ENCODE data around the gene TMEM92.

Gene TMEM92

DNA sequence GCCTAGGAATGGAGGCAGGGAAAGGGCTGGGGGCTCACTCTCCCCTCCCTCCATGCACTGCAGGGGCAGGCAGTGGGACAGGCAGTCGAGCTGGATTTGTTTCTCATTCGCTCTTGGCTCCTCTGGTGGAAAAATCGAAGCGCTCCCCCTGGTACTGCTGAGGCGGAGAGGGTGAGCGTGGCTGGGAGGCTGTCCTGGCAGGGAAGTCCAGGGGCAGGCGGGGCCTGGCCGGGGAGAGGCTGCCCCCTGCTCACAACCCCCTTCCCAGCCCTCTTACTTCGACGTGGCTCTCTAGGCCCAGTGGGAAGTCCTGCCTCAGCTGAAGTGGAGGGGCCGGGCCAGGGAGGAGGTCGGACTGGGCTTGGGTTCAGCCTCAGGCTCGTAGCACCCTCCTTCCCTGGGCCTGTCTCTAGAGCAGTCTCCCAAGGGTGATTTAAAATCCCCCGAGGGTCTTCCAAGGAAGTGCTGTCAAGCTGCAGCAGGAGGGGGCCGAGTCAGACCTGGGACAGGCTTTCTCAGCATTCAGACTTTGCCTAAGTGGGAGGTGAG is 16.5 kb upstream of the TMEM92 start:
- TF ChIP-seq GATA1 (IDR thresholded peaks at IDR 0.05; ENCODE audit: low read depth, low read length) (no peak), POLR2A (IDR thresholded peaks at IDR 0.05; ENCODE audit: low read length) (no peak)
- no peak for DNase-seq

GRCh38 chr17:50258647-50259476 is 15.4 kb upstream of the TMEM92 start:
- TF ChIP-seq GATA1 (IDR thresholded peaks at IDR 0.05; ENCODE audit: low read depth, low read length) (no peak), POLR2A (IDR thresholded peaks at IDR 0.05; ENCODE audit: low read length) (no peak)

GRCh38 chr17:50259477-50260324 is 14.6 kb upstream of the TMEM92 start:
- DNase-seq: no peak
- TF ChIP-seq POLR2A (IDR thresholded peaks at IDR 0.05; ENCODE audit: low read length) (no peak), GATA1 (IDR thresholded peaks at IDR 0.05; ENCODE audit: low read depth, low read length) (no peak)

More at GRCh38 chr17:50258647-50259476, 15.4 kb upstream of the TMEM92 start:
- DNase-seq: no peak

DNA sequence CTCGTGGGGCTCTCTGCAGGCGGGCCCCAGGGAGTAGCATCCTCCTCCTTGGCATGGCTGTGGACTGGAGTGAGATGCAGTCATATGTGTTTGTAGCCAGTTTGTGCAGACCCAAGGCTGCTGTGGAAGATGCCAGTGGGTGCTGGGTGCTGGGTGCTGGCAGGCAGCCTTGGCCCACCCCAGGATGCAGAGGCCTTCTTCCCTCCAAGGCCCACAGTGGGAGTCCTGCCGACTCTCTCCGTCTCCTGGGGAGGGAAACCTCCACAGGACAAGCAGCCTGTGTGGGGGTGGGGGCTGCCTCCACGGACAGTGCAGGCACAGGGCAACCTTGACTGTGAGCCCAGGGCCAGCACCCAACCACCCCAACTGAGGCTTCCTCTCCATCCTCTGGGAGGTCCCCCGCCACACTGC is 13.8 kb upstream of the TMEM92 start:
- DNase-seq: no peak
- TF ChIP-seq GATA1 (IDR thresholded peaks at IDR 0.05; ENCODE audit: low read depth, low read length) (no peak), POLR2A (IDR thresholded peaks at IDR 0.05; ENCODE audit: low read length) (no peak)

DNA sequence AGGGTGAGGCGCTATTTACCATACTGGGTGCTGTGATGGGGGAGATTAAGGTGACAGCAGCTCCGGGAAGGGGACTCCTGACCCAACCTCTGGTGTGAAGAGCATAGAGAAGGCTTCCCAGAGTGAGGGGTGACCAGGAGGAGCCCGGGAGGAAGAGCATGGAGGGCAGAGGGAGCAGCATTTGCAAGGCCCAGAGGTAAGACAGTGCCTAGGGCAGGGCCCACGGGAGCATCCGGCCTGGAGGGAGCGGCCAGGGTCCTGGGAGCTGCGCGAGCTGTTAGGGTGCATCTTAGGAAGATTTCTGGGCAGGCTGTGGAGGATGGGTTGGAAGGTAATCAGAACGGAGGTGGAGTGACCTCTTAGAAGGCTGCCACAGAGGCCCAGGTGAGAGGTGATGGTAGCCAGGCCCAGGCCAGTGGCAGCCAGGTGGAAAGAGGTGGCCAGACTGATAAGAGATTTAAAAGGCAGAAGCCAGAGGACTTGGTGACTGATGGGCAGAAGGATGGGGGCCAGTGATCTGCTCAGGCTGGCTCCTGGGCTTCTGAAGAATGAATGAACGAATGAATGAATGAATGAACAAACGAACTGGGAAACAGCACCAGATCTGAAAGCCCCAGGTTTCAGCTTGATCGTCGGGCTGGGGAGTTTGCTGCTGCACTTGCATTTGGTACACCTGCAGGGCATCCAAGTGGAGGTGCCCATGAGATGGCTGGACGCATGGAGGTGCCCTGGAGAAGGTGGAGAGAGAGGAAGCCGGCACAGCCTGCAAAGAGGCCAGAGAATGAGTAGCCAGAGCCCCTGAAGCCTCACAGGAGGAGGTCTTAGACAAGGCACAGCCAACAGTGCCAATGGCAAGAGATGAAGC is 13.0 kb upstream of the TMEM92 start:
- DNase-seq: no peak
- TF ChIP-seq POLR2A (IDR thresholded peaks at IDR 0.05; ENCODE audit: low read length) (no peak), GATA1 (IDR thresholded peaks at IDR 0.05; ENCODE audit: low read depth, low read length) (no peak)

GRCh38 chr17:50262001-50262794 is 12.1 kb upstream of the TMEM92 start:
- TF ChIP-seq GATA1 (IDR thresholded peaks at IDR 0.05; ENCODE audit: low read depth, low read length) (no peak), POLR2A (IDR thresholded peaks at IDR 0.05; ENCODE audit: low read length) (no peak)
- no peak for DNase-seq

DNA sequence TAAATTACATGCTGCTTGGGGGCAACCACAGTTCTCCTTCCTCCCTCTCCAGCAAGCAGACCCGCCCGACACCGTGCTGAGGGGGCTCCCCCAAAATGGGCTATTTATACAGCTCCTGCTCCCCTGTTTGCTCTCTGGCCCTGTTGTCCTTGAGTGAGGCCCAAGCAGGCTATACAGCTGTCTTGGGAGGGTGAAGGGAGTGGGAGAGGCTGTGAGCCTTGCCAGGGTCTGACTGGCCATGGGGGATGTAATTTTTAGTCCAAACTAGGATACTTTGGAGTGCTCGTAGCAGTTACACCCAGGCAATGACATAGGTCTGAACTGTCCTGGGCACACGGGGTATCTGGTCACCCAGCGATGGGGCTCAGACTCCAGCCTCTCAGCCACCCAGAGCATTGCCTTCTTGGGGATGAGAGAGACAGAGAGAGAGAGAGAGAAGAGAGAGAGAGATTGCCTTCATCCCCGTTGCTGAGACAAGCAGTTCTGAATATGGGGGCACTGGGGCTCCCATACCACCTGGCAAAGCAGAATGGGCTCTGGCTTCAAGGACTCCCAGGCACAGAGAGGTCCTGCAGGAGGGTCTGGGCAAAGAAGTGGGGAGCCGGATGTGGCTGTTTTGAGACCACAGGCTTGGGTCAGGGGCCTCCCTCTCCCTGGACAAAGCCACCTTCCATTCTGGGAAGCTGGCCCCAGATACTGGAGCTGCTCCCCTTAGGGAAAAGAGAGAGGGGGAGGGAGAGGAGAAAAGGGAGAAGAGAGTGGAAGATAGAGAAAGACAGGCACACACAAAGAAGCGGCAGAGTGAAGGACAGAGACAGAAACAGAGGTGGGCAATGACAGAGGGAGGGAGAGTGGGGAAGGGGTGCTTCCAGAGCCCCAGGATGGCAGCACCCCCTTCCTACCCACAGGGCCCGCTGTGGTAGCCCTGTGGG is 10.7 kb upstream of the TMEM92 start:
- TF ChIP-seq GATA1 (IDR thresholded peaks at IDR 0.05; ENCODE audit: low read depth, low read length) (no peak), POLR2A (IDR thresholded peaks at IDR 0.05; ENCODE audit: low read length) (no peak)
- DNase-seq: no peak

DNA sequence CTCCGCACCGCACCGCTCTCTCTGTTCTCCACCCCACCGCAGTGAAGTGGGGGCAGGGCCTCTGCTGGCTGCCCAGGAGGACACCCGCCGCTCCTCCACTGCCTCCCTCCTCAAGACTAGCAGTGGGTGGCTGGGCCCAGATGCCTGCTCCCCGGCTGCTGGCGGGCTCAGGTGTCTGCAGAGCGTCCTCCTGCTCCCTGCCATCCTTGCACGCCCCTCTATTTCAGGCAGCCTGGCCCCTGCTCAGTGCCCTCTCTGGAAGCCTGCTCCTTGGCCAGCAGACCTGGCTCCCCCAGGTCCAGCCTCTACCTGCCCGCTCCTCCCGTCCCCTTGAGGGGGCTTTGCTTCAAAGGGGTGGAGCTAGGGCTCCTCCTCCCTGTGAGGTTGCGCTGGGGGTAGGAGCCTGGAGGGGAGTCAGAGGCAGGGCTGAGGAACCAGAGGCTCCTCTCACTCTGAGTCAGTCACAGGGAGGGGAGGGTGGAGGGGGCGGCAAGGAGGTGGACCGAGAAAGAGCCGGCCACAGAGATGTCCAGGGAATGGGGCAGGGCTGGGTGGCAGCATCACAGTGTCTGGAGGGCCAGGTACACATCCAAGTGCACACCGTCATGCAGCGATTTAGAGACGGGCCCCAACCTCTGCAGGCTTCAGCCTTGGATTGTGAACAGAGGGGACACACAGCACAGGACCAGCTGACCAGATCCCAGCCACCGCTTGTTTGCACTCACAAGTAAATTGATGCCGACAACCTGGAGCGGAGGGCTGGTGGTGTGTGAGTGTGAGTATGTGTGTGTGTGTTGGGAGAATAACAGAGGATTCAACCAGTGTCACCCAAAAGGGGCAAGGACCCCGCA is 9.8 kb upstream of the TMEM92 start:
- no peak for TF ChIP-seq GATA1 (IDR thresholded peaks at IDR 0.05; ENCODE audit: low read depth, low read length)
- TF ChIP-seq POLR2A (IDR thresholded peaks at IDR 0.05; ENCODE audit: low read length): no peak
- DNase-seq: no peak

DNA sequence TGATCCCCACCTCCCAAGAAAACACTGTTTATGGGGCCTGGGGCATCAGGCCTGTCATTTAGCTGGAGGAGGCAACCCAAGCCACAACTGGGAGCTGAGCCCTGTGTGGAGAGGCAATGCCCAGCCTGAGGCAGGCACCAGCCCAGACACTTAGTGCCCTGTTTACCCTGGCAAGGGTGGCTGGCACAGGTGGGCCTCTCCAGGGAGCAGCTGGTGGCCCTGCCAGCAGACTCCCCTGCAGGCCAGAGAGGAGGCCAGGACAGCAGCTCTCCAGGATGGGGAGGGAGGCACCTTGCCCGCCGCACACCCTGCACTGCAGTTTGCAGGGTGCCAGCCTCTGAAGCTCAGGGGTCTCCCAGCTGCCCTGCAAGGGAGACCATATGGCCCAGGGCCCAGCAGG is 9.1 kb upstream of the TMEM92 start:
- no peak for DNase-seq
- no peak for TF ChIP-seq POLR2A (IDR thresholded peaks at IDR 0.05; ENCODE audit: low read length)
- TF ChIP-seq GATA1 (IDR thresholded peaks at IDR 0.05; ENCODE audit: low read depth, low read length): no peak

- no peak for TF ChIP-seq POLR2A (IDR thresholded peaks at IDR 0.05; ENCODE audit: low read length)
- no peak for TF ChIP-seq GATA1 (IDR thresholded peaks at IDR 0.05; ENCODE audit: low read depth, low read length)
- DNase-seq: no peak
Observed at GRCh38 chr17:50265690-50266315, 8.5 kb upstream of the TMEM92 start.
